Neural cell (in vitro differentiated cells): ENCODE data around the gene VPS13C.

Source experiments
- CTCF ChIP-seq: fragments of 450-650 bp; IDR thresholded peaks from 2 replicates; pipeline ENCODE4 v1.5.1; 2014; ENCODE audit warnings: antibody characterized with exemption, mild to moderate bottlenecking, moderate library complexity; ENCODE audit not compliant: poor library complexity, severe bottlenecking
- MXI1 ChIP-seq: fragments of 450-650 bp; conservative IDR thresholded peaks from 2 replicates; pipeline ENCODE4 v1.6.1; 2014; ENCODE audit warnings: antibody characterized with exemption, mild to moderate bottlenecking; ENCODE audit not compliant: poor library complexity, severe bottlenecking
- RAD21 ChIP-seq: fragments of 450-650 bp; conservative IDR thresholded peaks from 2 replicates; pipeline ENCODE4 v1.6.1; 2014; ENCODE audit warnings: antibody characterized with exemption, mild to moderate bottlenecking, moderate library complexity
- SMC3 ChIP-seq: fragments of 450-650 bp; conservative IDR thresholded peaks from 2 replicates; pipeline ENCODE4 v1.6.1; 2014; ENCODE audit warnings: antibody characterized with exemption, mild to moderate bottlenecking, moderate library complexity; ENCODE audit not compliant: poor library complexity
- TAF1 ChIP-seq: IDR thresholded peaks from 2 replicates; pipeline ENCODE4 v1.6.1; 2012; ENCODE audit warnings: low read depth

DNA sequence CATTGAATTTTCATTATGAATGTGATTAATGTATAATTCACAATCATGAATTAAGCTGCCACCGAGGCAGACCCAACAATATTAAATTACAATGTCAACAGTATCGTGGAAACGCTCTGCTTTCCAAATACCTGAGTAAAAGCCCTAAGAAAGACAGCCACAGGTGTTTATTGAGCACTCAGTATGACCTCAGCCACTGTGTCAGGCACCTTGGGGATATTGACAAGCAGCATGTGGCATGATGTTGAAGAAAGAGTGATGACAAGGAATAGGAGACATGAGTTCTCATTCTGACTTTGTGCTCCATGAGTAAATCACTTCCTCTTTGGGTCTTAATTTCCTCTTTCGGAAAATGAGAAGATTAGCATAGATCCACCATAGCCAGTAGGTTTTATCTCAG lies 19.3 kb upstream of the VPS13C start:
- TF ChIP-seq CTCF (no peak), MXI1 (no peak), RAD21 (no peak), SMC3 (no peak), TAF1 (no peak)
